GM12878 (cell line): ENCODE measurements around the gene DHRS12. TPM values are rescaled to one million over a fixed set of nuclear protein-coding genes. Genes with fewer than 3 reads are reported as not detected.

Experiments
- ATAC-seq: fragments of 200-7000 bp; cut with Tn5 transposase; 3 replicates; pipeline ENCODE4 v1.9.1; 2020; ENCODE audit warnings: mild to moderate bottlenecking, moderate library complexity
- BruUV-seq: library from RNA; stranded (reverse); fragments of 400-500 nt; replicated peaks from 2 replicates; lab custom pipeline; 2021; lab: Mats Ljungman, UMichigan
- CTCF ChIA-PET: fragments of 300-600 bp; sonication (Branson Sonifier 250); formaldehyde crosslinking; extraction: SDS; loops from one replicate; lab custom pipeline; 2021; ENCODE audit warnings: inconsistent platforms; lab: Yijun Ruan, JAX
- POLR2A ChIA-PET: fragments of 350-600 bp; formaldehyde crosslinking; extraction: SDS; loops from one replicate; lab custom pipeline; 2021; ENCODE audit warnings: inconsistent platforms; lab: Charles Lee
- RAD21 ChIA-PET: fragments of 300-600 bp; sonication (Branson Sonifier 250); formaldehyde crosslinking; loops from one replicate; lab custom pipeline; 2023; ENCODE audit warnings: antibody characterized with exemption; ENCODE audit not compliant: unreplicated experiment; lab: Charles Lee
- SMC1A ChIA-PET: fragments of 300-600 bp; sonication (Branson Sonifier 250); formaldehyde crosslinking; loops from one replicate; lab custom pipeline; 2023; ENCODE audit not compliant: unreplicated experiment, uncharacterized antibody; lab: Charles Lee
- DNase-seq: peaks from one replicate; pipeline ENCODE4 v3.0.0-alpha.2; 2011; ENCODE audit warnings: low read depth, low spot score
- FAIRE-seq: peaks from 3 replicates; lab custom pipeline; 2011; peaks lifted over from hg19 to GRCh38; lab: Jason Lieb, UNC
- H2AFZ ChIP-seq: 2 replicates; pipeline ENCODE4 v1.6.0; 2011; ENCODE audit warnings: low read depth, low read length, control low read depth; ENCODE audit not compliant: control insufficient read depth
- H3K27ac ChIP-seq: 2 replicates; pipeline ENCODE4 v1.5.1; 2011; ENCODE audit warnings: control low read depth; ENCODE audit not compliant: control insufficient read depth, insufficient read depth
- H3K27me3 ChIP-seq, 2 experiments: replicated peaks in 1 of 2; 2 replicates each; pipeline versions ENCODE4 v1.6.0 to v1.6.1; 2011; ENCODE audit warnings: low read length in 1 of 2; ENCODE audit not compliant: control insufficient read depth in 2 of 2, insufficient read depth in 2 of 2
- H3K36me3 ChIP-seq, 2 experiments: 2 replicates each; pipeline ENCODE4 v1.5.1; 2011; ENCODE audit warnings: low read length in 1 of 2; ENCODE audit not compliant: control insufficient read depth in 2 of 2, insufficient read depth in 2 of 2
- H3K4me1 ChIP-seq: 2 replicates; pipeline ENCODE4 v1.6.1; 2011; ENCODE audit warnings: mild to moderate bottlenecking, low read length, moderate library complexity, mixed read lengths; ENCODE audit not compliant: control insufficient read depth, insufficient read depth
- H3K4me2 ChIP-seq: 2 replicates; pipeline ENCODE4 v1.6.0; 2011; ENCODE audit warnings: control low read depth; ENCODE audit not compliant: control insufficient read depth, insufficient read depth
- H3K4me3 ChIP-seq: fragments of 200-600 bp; sonication (generic); 2 replicates; pipeline ENCODE4 v1.5.1; 2016
- H3K79me2 ChIP-seq: 2 replicates; pipeline ENCODE4 v1.6.0; 2011; ENCODE audit warnings: low read length; ENCODE audit not compliant: control insufficient read depth, insufficient read depth
- H3K9ac ChIP-seq: 2 replicates; pipeline ENCODE4 v1.8.0; 2011; ENCODE audit warnings: low read length, control low read depth, mixed read lengths; ENCODE audit not compliant: control insufficient read depth, insufficient read depth
- H3K9me3 ChIP-seq: replicated peaks from 3 replicates; pipeline ENCODE4 v1.5.1; 2011; ENCODE audit warnings: mild to moderate bottlenecking, low read length; ENCODE audit not compliant: control insufficient read depth, insufficient read depth
- H4K20me1 ChIP-seq: 2 replicates; pipeline ENCODE4 v1.6.0; 2011; ENCODE audit not compliant: control insufficient read depth, insufficient read depth
- CEBPZ ChIP-seq: fragments of 150-350 bp; IDR thresholded peaks from 2 replicates; pipeline ENCODE4 v1.6.1; 2016; ENCODE audit warnings: low read depth, low read length
- ETV6 ChIP-seq, 2 experiments: fragments of 450-650 bp in 1 of 2; IDR thresholded peaks in 1 of 2; conservative IDR thresholded peaks in 1 of 2; 2 replicates each; pipeline ENCODE4 v1.6.1; 2014; ENCODE audit warnings: antibody characterized with exemption in 1 of 2, borderline replicate concordance in 1 of 2, low read depth in 1 of 2, mild to moderate bottlenecking in 1 of 2, moderate library complexity in 1 of 2
- IKZF1 ChIP-seq: fragments of 450-650 bp; conservative IDR thresholded peaks from 2 replicates; pipeline ENCODE4 v1.6.1; 2017; ENCODE audit warnings: antibody characterized with exemption, mild to moderate bottlenecking
- NFYB ChIP-seq: IDR thresholded peaks from 2 replicates; pipeline ENCODE4 v1.6.1; 2011; ENCODE audit warnings: low read depth, mild to moderate bottlenecking, low read length, improper control_type of control experiment, moderate library complexity; ENCODE audit not compliant: insufficient read depth
- PKNOX1 ChIP-seq: fragments of 450-650 bp; IDR thresholded peaks from 2 replicates; pipeline ENCODE4 v1.6.1; 2016; ENCODE audit warnings: mild to moderate bottlenecking
- POLR2AphosphoS2 ChIP-seq: IDR thresholded peaks from 2 replicates; pipeline ENCODE4 v1.6.1; 2011; ENCODE audit warnings: low read depth, mild to moderate bottlenecking, low read length, improper control_type of control experiment, moderate library complexity
- POU2F2 ChIP-seq: IDR thresholded peaks from 3 replicates; pipeline ENCODE4 v1.6.1; 2011; ENCODE audit warnings: low read depth, mild to moderate bottlenecking, low read length, borderline replicate concordance
- SMAD5 ChIP-seq: IDR thresholded peaks from 2 replicates; pipeline ENCODE4 v1.6.1; 2016; ENCODE audit warnings: antibody characterized with exemption, low read depth
- ZBTB40 ChIP-seq: fragments of 450-650 bp; IDR thresholded peaks from 2 replicates; pipeline ENCODE4 v1.6.1; 2016; ENCODE audit warnings: mild to moderate bottlenecking, moderate library complexity, borderline replicate concordance
- WGBS: methylation state at CpG from one replicate; pipeline ENCODE4 v1.1.6; 2016; ENCODE audit warnings: low lambda C conversion rate; ENCODE audit not compliant: insufficient replicate concordance, insufficient coverage; ENCODE audit errors: missing lambda C conversion rate; 5-methylcytosine and 5-hydroxymethylcytosine counted together
- in situ Hi-C: fragments of 300-500 bp; cut with MboI; formaldehyde crosslinking; loops from 9 replicates; pipeline ENCODE4 v1.14.3; 2018; ENCODE audit warnings: mixed read lengths
- intact Hi-C: fragments of 100-400 bp; cut with micrococcal nuclease; formaldehyde crosslinking; loops from one replicate; pipeline ENCODE4 v1.14.2; 2022; ENCODE audit not compliant: unreplicated experiment
- polyA plus RNA-seq, 11 experiments: library from polyadenylated mRNA; depleted of rRNA in 4 of 11; unstranded in 6 of 11; stranded (reverse) in 5 of 11; fragments of >200 nt; fragmentation: Nextera tagmentation in 4 of 11; fragmentation: Illumina TruSeq in 1 of 11; extraction: Ambion mirVana in 4 of 11; extraction: Trizol in 1 of 11; gene quantifications; 1 replicate in 1 of 11; 2 replicates in 10 of 11; pipeline versions ENCODE4 v1.2.1 to v1.2.3, GENCODE V29; 2011 to 2016; ENCODE audit warnings: inconsistent platforms in 2 of 11, missing spikeins in 2 of 11, low read depth in 1 of 11
- total RNA-seq, 4 experiments: library from RNA; depleted of rRNA in 3 of 4; stranded (reverse); fragments of >200 nt in 3 of 4; fragmentation: Illumina TruSeq in 1 of 4; extraction: Trizol in 1 of 4; gene quantifications; 2 replicates each; pipeline versions ENCODE4 v1.2.1 to v1.2.3, GENCODE V29; 2013 to 2021

Gene DHRS12
- total and polyA plus RNA-seq, 10 of the 15 experiments (the other 5 are each of a cell fraction or from before 2014, with no cell fraction given), result 2.9 to 11.3 (median 8.2) TPM

- in situ Hi-C loops, result loop anchor here (5.0 kb wide), 2 partner anchors 354 to 674 kb away; no protein-coding TSS in a partner anchor
- H3K9me3 ChIP-seq, result no peaks in the 10 kb centered on the region
- no peak for TF ChIP-seq IKZF1
- TF ChIP-seq CEBPZ, result no peak
- no peak for TF ChIP-seq POU2F2
- no peak for TF ChIP-seq SMAD5
- TF ChIP-seq NFYB, result no peak
- no peak for TF ChIP-seq ETV6 (conservative IDR thresholded peaks at IDR 0.05 in 1 of 2, IDR thresholded peaks at IDR 0.05 in 1 of 2; ENCODE audit: borderline replicate concordance in 1 of 2, low read depth in 1 of 2)
- TF ChIP-seq PKNOX1, result no peak
- no peak for TF ChIP-seq POLR2AphosphoS2
- TF ChIP-seq ZBTB40, result no peak
- TF ChIP-seq, all 136 proteins: peak for 0
- Histone ChIP-seq H3K9ac (no peak overlapping the region), H2AFZ (no peak overlapping the region), H3K27me3 (no peaks in the 10 kb centered on the region), H3K4me1 (peaks cover 27% of the 10 kb centered on the region), H3K27ac (no peak overlapping the region), H3K79me2 (no peaks in the 10 kb centered on the region), H4K20me1 (no peaks in the 10 kb centered on the region), H3K4me3 (no peak overlapping the region), H3K36me3 (no peaks in the 10 kb centered on the region), H3K4me2 (no peak overlapping the region)
- SMC1A ChIA-PET, result interaction anchor here (0.8 to 7.2 kb wide), 29 partner anchors 14 to 672 kb away, joined by 3 to 71 read pairs (median 6); partner anchors contain the start of gene INTS6
- no peak for ATAC-seq
- RAD21 ChIA-PET, result interaction anchor here (0.8 to 10.2 kb wide), 17 partner anchors 14 to 672 kb away, joined by 3 to 104 read pairs (median 9); no protein-coding TSS in a partner anchor
- POLR2A ChIA-PET, result interaction anchor here (1.0 to 1.5 kb wide), 3 partner anchors 32 to 674 kb away, joined by 3 to 8 read pairs (median 3); partner anchors contain the start of gene INTS6
- no peak for DNase-seq
- WGBS, result over 99% methylated on average over 7 of the region's 7 CpGs
- BruUV-seq, result no TSS peak
- intact Hi-C loops, result loop anchor here (2.0 to 5.0 kb wide), 2 partner anchors 344 to 509 kb away; partner anchors contain the start of gene INTS6
- no peak for FAIRE-seq
- CTCF ChIA-PET, result interaction anchor here (1.1 to 8.9 kb wide), 34 partner anchors 10 to 672 kb away, joined by 3 to 152 read pairs (median 8); no protein-coding TSS in a partner anchor
These were observed 7.4 kb downstream of the DHRS12 start for GRCh38 chr13:51796546-51796945.
